Activated CD4-positive, alpha-beta T cell treated with anti-CD3 and anti-CD28 coated beads, Interleukin-2, amount 50 U/mL, for 1 hour (primary cell): ENCODE data around the gene RAB3B.
"Not testable (repeated sequence)": the region's sequence is repeated elsewhere in the genome, so short reads cannot be mapped to it uniquely, and the experiment has no call there.

ENCODE experiments used
- DNase-seq: peaks from one replicate; pipeline ENCODE4 v3.0.0-alpha.2; 2020

RAB3B gene

DNA sequence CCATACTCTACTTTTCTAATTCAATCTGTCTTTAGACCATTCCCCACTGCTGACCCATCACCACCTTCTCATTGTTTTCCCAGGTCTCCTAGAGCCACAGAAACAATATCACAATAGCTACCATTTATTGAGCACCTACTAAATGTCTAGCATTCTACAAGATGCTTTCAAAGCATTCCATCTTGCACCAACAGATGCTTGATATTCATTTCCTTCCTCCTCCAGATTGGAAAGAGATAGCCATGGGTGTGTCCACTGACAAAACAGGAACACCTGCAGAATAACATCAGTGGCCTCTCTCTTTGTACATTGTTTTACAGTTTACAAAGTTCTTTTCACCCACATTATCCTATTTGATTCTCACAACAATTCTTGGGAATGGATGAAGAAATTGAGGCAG, 2.2 kb downstream of the RAB3B start:
- no peak for DNase-seq

- no peak for DNase-seq
Measured at GRCh38 chr1:51986718-51987117, 3.8 kb downstream of the RAB3B start.

GRCh38 chr1:51982161-51982560, 8.3 kb downstream of the RAB3B start:
- DNase-seq, result no peak

DNA sequence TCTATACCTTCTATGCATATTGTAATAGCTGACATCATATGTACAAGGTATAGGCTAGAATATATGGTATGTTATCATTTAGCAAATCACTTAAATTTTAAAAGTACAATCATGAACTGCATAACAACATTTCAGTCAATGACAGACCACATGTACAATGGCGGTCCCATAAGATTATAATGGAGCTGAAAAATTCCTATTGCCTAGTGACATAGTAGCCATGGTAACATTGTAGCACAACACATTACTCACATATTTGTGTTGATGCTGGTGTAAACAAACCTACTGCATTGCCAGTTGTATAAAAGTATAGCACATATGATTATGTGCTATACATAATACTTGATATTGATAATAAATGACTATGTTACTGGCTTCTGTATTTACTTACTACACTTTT, 8.9 kb downstream of the RAB3B start:
- no peak for DNase-seq

DNA sequence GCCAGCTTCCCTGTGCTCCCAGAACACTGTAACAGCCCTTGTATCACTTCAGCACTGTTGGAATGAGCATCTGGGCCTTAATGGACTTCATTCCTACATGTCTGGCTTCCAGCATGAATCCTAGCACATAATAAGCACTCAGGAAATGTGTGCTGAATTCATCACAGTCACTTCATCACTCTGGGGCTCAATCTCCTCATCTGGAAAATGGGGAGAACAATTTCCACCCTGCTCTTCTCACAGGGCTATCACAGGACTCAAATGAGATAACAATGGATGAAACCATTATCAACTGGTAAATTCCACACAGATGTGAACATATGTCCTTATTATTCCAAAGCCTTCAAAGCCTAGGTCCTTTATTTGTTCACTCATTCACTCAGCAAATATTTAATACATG, 12.4 kb downstream of the RAB3B start:
- no peak for DNase-seq

- no peak for DNase-seq
Measured at GRCh38 chr1:51976846-51977602, 13.5 kb downstream of the RAB3B start.

- no peak for DNase-seq
Measured at GRCh38 chr1:51973587-51974474, 16.7 kb downstream of the RAB3B start.

DNA sequence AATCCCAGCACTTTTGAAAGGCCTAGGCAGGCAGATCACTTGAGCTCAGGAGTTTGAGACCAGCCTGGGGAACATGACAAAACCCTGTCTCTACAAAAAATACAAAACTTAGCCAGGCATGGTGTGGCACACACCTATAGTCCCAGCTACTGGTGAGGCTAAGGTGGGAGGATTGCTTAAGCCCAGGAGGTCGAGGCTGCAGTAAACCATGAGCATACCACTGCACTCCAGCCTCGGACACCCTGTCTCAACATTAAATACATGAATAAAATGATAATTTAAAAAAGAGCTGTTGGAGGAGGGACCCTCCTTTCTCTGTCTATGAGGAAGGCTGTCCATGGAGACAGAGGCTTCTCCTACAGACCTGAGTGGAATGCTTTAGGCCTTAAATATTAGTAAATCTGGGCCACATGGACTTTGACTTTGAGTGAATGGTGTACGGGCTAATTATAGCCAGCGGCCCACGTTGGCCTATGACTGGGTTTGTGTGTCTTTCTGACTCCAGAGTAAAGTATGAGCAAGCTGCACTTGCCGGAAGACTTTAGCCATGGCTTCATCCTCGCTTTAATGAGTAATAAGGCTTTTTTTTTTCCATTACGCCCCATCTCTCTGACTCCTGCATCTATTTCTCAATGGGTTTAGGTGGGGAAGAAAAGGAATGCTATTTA, 21.3 kb downstream of the RAB3B start:
- DNase-seq, result no peak

- no peak for DNase-seq
Measured at GRCh38 chr1:51968632-51969031, 21.9 kb downstream of the RAB3B start.

GRCh38 chr1:51967213-51967791, 23.2 kb downstream of the RAB3B start:
- not testable (repeated sequence) for DNase-seq

GRCh38 chr1:51966559-51966958, 23.9 kb downstream of the RAB3B start:
- no peak for DNase-seq

GRCh38 chr1:51964309-51964696, 26.2 kb downstream of the RAB3B start:
- no peak for DNase-seq

- no peak for DNase-seq
Measured at GRCh38 chr1:51963592-51964308, 26.8 kb downstream of the RAB3B start.

- DNase-seq, result no peak
Measured at GRCh38 chr1:51962486-51963356, 27.8 kb downstream of the RAB3B start.

DNA sequence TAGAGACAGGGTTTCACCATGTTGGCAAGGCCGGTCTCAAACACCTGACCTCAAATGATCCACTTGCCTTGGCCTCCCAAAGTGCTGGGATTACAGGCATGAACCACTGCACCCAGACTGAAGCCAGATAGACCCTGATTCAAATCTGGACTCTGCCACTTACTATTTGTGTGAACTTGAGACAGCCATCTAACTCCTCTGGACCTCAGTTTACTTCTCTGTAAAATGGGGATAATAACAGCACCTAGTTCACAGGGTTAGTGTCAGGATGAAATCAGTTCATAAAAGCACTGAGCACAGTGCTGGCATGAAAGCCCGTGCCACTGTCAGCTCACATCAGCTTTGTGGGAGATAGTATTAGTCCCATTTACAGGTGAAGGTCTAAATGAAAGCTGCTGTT, 28.5 kb downstream of the RAB3B start:
- DNase-seq, result no peak

- no peak for DNase-seq
Measured at GRCh38 chr1:51961231-51961630, 29.3 kb downstream of the RAB3B start.

- no peak for DNase-seq
Measured at GRCh38 chr1:51960262-51960661, 30.2 kb downstream of the RAB3B start.

DNA sequence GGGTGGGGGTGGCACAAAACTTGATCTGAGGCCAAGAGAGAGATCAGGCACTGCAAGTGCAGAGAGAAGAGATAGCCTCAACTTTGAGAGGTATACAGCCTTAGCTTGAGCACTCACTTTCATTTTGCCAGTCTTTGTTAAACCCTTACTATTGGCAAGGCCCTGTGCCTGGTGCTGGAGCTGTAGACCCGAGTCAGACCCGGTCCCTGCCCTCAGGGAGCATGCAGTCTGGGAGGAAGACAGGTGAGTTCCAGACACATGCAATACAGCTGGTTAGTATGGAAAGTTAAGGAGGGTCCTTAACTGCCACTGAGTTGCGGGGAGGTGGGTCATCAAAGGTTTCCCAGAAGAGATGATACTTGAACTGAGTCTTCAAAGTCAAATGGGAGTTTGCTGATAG, 31.7 kb downstream of the RAB3B start:
- no peak for DNase-seq

GRCh38 chr1:51957618-51958017, 32.9 kb downstream of the RAB3B start:
- no peak for DNase-seq

GRCh38 chr1:51956528-51957509, 33.7 kb downstream of the RAB3B start:
- DNase-seq, result no peak
